ENCODE data around the gene AMOT. TPM values are rescaled to one million over a fixed set of nuclear protein-coding genes. Genes with fewer than 3 reads are reported as not detected.
A peak's percentile ranks its signal among the peaks of the same experiment; 100 is the strongest.

AMOT gene
- total and polyA plus RNA-seq, 5 donors: 2.6 to 18.2 (median 12.8) TPM

- Histone ChIP-seq H3K9me3 (ENCODE audit: control insufficient read depth, low read length) (no peaks in the 10 kb centered on the region), H3K4me3 (ENCODE audit: low read length) (no peak overlapping the region), H3K27ac (ENCODE audit: low read length) (no peak overlapping the region), H3K4me1 (ENCODE audit: control insufficient read depth, insufficient read depth, low read length) (no peaks in the 10 kb centered on the region), H3K27me3 (ENCODE audit: control insufficient read depth, insufficient read depth) (no peaks in the 10 kb centered on the region)
- DNase-seq (no peak), ATAC-seq (no peak)
- intact Hi-C loops (cut with DNase I): no loop called here
- WGBS: 85% methylated on average over 2 of the region's 2 CpGs
Observed at GRCh38 chrX:112768563-112768962, 72.1 kb downstream of the AMOT start.

- intact Hi-C loops (cut with DNase I): no loop called here
Observed at GRCh38 chrX:112766774-112767173, 73.9 kb downstream of the AMOT start.

GRCh38 chrX:112761242-112762207, 79.1 kb downstream of the AMOT start:
- H3K27ac ChIP-seq (ENCODE audit: low read length): no peak overlapping the region
- no peaks in the 10 kb centered on the region for H3K9me3 ChIP-seq (ENCODE audit: control insufficient read depth, low read length)
- no peaks in the 10 kb centered on the region for H3K4me1 ChIP-seq (ENCODE audit: control insufficient read depth, insufficient read depth, low read length)
- no peak overlapping the region for H3K4me3 ChIP-seq (ENCODE audit: low read length)
- 84% methylated on average over 7 of the region's 7 CpGs for WGBS
- intact Hi-C loops (cut with DNase I): no loop called here
- ATAC-seq: no peak
- no peaks in the 10 kb centered on the region for H3K27me3 ChIP-seq (ENCODE audit: control insufficient read depth, insufficient read depth)
- DNase-seq: no peak

More at GRCh38 chrX:112766774-112767173, 73.9 kb downstream of the AMOT start:
- no peaks in the 10 kb centered on the region for H3K27me3 ChIP-seq (ENCODE audit: control insufficient read depth, insufficient read depth)
- no peaks in the 10 kb centered on the region for H3K9me3 ChIP-seq (ENCODE audit: control insufficient read depth, low read length)
- no peak overlapping the region for H3K27ac ChIP-seq (ENCODE audit: low read length)
- no peak for ATAC-seq
- no peak for DNase-seq
- no peak overlapping the region for H3K4me3 ChIP-seq (ENCODE audit: low read length)
- no peaks in the 10 kb centered on the region for H3K4me1 ChIP-seq (ENCODE audit: control insufficient read depth, insufficient read depth, low read length)
- 91% methylated on average over 2 of the region's 2 CpGs for WGBS

GRCh38 chrX:112760697-112761096, 79.9 kb downstream of the AMOT start:
- no peak overlapping the region for H3K27ac ChIP-seq (ENCODE audit: low read length)
- ATAC-seq: no peak
- DNase-seq: no peak
- H3K4me3 ChIP-seq (ENCODE audit: low read length): no peak overlapping the region
- H3K9me3 ChIP-seq (ENCODE audit: control insufficient read depth, low read length): no peaks in the 10 kb centered on the region
- 40% methylated on average over 2 of the region's 2 CpGs for WGBS
- intact Hi-C loops (cut with DNase I): no loop called here
- no peaks in the 10 kb centered on the region for H3K27me3 ChIP-seq (ENCODE audit: control insufficient read depth, insufficient read depth)
- no peaks in the 10 kb centered on the region for H3K4me1 ChIP-seq (ENCODE audit: control insufficient read depth, insufficient read depth, low read length)

GRCh38 chrX:112759966-112760365, 80.7 kb downstream of the AMOT start:
- WGBS: 63% methylated on average over 2 of the region's 2 CpGs
- Histone ChIP-seq H3K27ac (ENCODE audit: low read length) (no peak overlapping the region), H3K4me1 (ENCODE audit: control insufficient read depth, insufficient read depth, low read length) (no peaks in the 10 kb centered on the region), H3K4me3 (ENCODE audit: low read length) (no peak overlapping the region), H3K27me3 (ENCODE audit: control insufficient read depth, insufficient read depth) (no peaks in the 10 kb centered on the region), H3K9me3 (ENCODE audit: control insufficient read depth, low read length) (no peaks in the 10 kb centered on the region)
- no peak for ATAC-seq
- intact Hi-C loops (cut with DNase I): no loop called here
- DNase-seq: no peak

- Histone ChIP-seq H3K4me3 (ENCODE audit: low read length) (no peak overlapping the region), H3K9me3 (ENCODE audit: control insufficient read depth, low read length) (no peaks in the 10 kb centered on the region), H3K4me1 (ENCODE audit: control insufficient read depth, insufficient read depth, low read length) (no peaks in the 10 kb centered on the region), H3K27me3 (ENCODE audit: control insufficient read depth, insufficient read depth) (no peaks in the 10 kb centered on the region), H3K27ac (ENCODE audit: low read length) (no peak overlapping the region)
- DNase-seq (no peak), ATAC-seq (no peak)
- WGBS: 68% methylated on average over 3 of the region's 3 CpGs
- intact Hi-C loops (cut with DNase I): no loop called here
Observed at GRCh38 chrX:112759512-112759911, 81.1 kb downstream of the AMOT start.

GRCh38 chrX:112757946-112758345, 82.7 kb downstream of the AMOT start:
- ATAC-seq (no peak), DNase-seq (no peak)
- Histone ChIP-seq H3K27me3 (ENCODE audit: control insufficient read depth, insufficient read depth) (no peaks in the 10 kb centered on the region), H3K4me3 (ENCODE audit: low read length) (no peak overlapping the region), H3K27ac (ENCODE audit: low read length) (no peak overlapping the region), H3K9me3 (ENCODE audit: control insufficient read depth, low read length) (no peaks in the 10 kb centered on the region), H3K4me1 (ENCODE audit: control insufficient read depth, insufficient read depth, low read length) (no peaks in the 10 kb centered on the region)
- 88% methylated on average over 4 of the region's 4 CpGs for WGBS
- intact Hi-C loops (cut with DNase I): no loop called here

- ATAC-seq (no peak), DNase-seq (no peak)
- H3K9me3 ChIP-seq (ENCODE audit: control insufficient read depth, low read length): no peaks in the 10 kb centered on the region
- 84% methylated on average over 1 of the region's 1 CpG for WGBS
- intact Hi-C loops (cut with DNase I): no loop called here
- H3K27ac ChIP-seq (ENCODE audit: low read length): no peak overlapping the region
- no peaks in the 10 kb centered on the region for H3K4me1 ChIP-seq (ENCODE audit: control insufficient read depth, insufficient read depth, low read length)
- H3K27me3 ChIP-seq (ENCODE audit: control insufficient read depth, insufficient read depth): no peaks in the 10 kb centered on the region
- H3K4me3 ChIP-seq (ENCODE audit: low read length): no peak overlapping the region
Observed at GRCh38 chrX:112753116-112753515, 87.5 kb downstream of the AMOT start.

GRCh38 chrX:112751076-112751475, 89.6 kb downstream of the AMOT start:
- ATAC-seq (no peak), DNase-seq (no peak)
- 71% methylated on average over 2 of the region's 2 CpGs for WGBS
- H3K9me3 ChIP-seq (ENCODE audit: control insufficient read depth, low read length): no peaks in the 10 kb centered on the region
- no peak overlapping the region for H3K27ac ChIP-seq (ENCODE audit: low read length)
- H3K4me3 ChIP-seq (ENCODE audit: low read length): no peak overlapping the region
- intact Hi-C loops (cut with DNase I): no loop called here
- no peaks in the 10 kb centered on the region for H3K27me3 ChIP-seq (ENCODE audit: control insufficient read depth, insufficient read depth)
- no peaks in the 10 kb centered on the region for H3K4me1 ChIP-seq (ENCODE audit: control insufficient read depth, insufficient read depth, low read length)

GRCh38 chrX:112746812-112747595, 93.6 kb downstream of the AMOT start:
- no peaks in the 10 kb centered on the region for H3K4me1 ChIP-seq (ENCODE audit: control insufficient read depth, insufficient read depth, low read length)
- 31% methylated on average over 4 of the region's 4 CpGs for WGBS
- intact Hi-C loops (cut with DNase I): no loop called here
- H3K27ac ChIP-seq (ENCODE audit: low read length): no peak overlapping the region
- DNase-seq (peak in 2 of 3 donors; percentile 17 to 49), ATAC-seq (peak; percentile 51 to 74)
- no peaks in the 10 kb centered on the region for H3K27me3 ChIP-seq (ENCODE audit: control insufficient read depth, insufficient read depth)
- no peak overlapping the region for H3K4me3 ChIP-seq (ENCODE audit: low read length)
- no peaks in the 10 kb centered on the region for H3K9me3 ChIP-seq (ENCODE audit: control insufficient read depth, low read length)

- no peak overlapping the region for H3K27ac ChIP-seq (ENCODE audit: low read length)
- ATAC-seq: no peak
Observed at GRCh38 chrX:112738347-112739033, 102.1 kb downstream of the AMOT start.

More at GRCh38 chrX:112738347-112739033, 102.1 kb downstream of the AMOT start:
- no peak overlapping the region for H3K4me3 ChIP-seq (ENCODE audit: low read length)
- H3K9me3 ChIP-seq (ENCODE audit: control insufficient read depth, low read length): no peaks in the 10 kb centered on the region
- no peaks in the 10 kb centered on the region for H3K4me1 ChIP-seq (ENCODE audit: control insufficient read depth, insufficient read depth, low read length)
- DNase-seq: no peak
- WGBS: 91% methylated on average over 5 of the region's 5 CpGs
- no peaks in the 10 kb centered on the region for H3K27me3 ChIP-seq (ENCODE audit: control insufficient read depth, insufficient read depth)
- intact Hi-C loops (cut with DNase I): no loop called here
